GM12865 (cell line): ENCODE results near the gene RBM26.

Experiments used
- DNase-seq: peaks from one replicate; pipeline ENCODE4 v3.0.0; 2010; ENCODE audit warnings: low read depth
- H3K4me3 ChIP-seq: 2 replicates; pipeline ENCODE4 v1.5.1; 2011; ENCODE audit warnings: mild to moderate bottlenecking, low read depth, low read length, control low read depth
- CTCF ChIP-seq: IDR thresholded peaks from 2 replicates; pipeline ENCODE4 v1.5.1; 2011; ENCODE audit warnings: low read length, control low read depth, low read depth, inconsistent platforms; ENCODE audit not compliant: insufficient read depth; ENCODE audit errors: missing control alignments

The RBM26 gene

GRCh38 chr13:79407349-79407979, 1.4 kb upstream of the RBM26 start:
- no peak for TF ChIP-seq CTCF
- H3K4me3 ChIP-seq, result peak overlapping the region; percentile 99
- DNase-seq, result no peak

- no peak for DNase-seq
- H3K4me3 ChIP-seq, result peak overlapping the region; percentile 99
- TF ChIP-seq CTCF, result no peak
Measured at GRCh38 chr13:79406597-79406908, 498 bp upstream of the RBM26 start.

- peak overlapping the region; percentile 99 for H3K4me3 ChIP-seq
- DNase-seq, result no peak
- TF ChIP-seq CTCF, result no peak
Measured at GRCh38 chr13:79405501-79405830, 589 bp downstream of the RBM26 start.

- no peak for TF ChIP-seq CTCF
- H3K4me3 ChIP-seq, result peak overlapping the region; percentile 99
- DNase-seq, result peak; percentile 52
Measured at GRCh38 chr13:79404985-79405384, 1.1 kb downstream of the RBM26 start.

GRCh38 chr13:79404361-79404760, 1.7 kb downstream of the RBM26 start:
- DNase-seq, result peak; percentile 26
- no peak for TF ChIP-seq CTCF
- H3K4me3 ChIP-seq, result peak overlapping the region; percentile 99

GRCh38 chr13:79403113-79403512, 2.9 kb downstream of the RBM26 start:
- H3K4me3 ChIP-seq, result peak overlapping the region; percentile 99
- DNase-seq, result no peak
- TF ChIP-seq CTCF, result no peak

GRCh38 chr13:79402679-79403078, 3.4 kb downstream of the RBM26 start:
- peak overlapping the region; percentile 99 for H3K4me3 ChIP-seq
- no peak for TF ChIP-seq CTCF
- DNase-seq, result no peak
